K562 treated with DMSO at 1 percent for 48 hours (cell line): Measurements from ENCODE around the gene CLEC5A. TPM values are rescaled to one million over a fixed set of nuclear protein-coding genes. Genes with fewer than 3 reads are reported as not detected.

Experiments
- total RNA-seq: library from RNA; unstranded; fragments of 300-600 nt; gene quantifications from 2 replicates; pipeline ENCODE4 v1.2.3, GENCODE V29; 2022; ENCODE audit warnings: low replicate concordance; ENCODE audit errors: extremely low read depth

CLEC5A gene
- not detected in 2 replicates for total RNA-seq

GRCh38 chr7:141946796-141947195, at the start of gene CLEC5A:
Gene CLEC5A, minus strand, starts transcription at chr7:141946974. Its CDS starts 682 bp downstream, at chr7:141946292.

GRCh38 chr7:141973673-141974072, 26.9 kb upstream of the CLEC5A start, which contains the start of gene TAS2R38:
Gene TAS2R38, minus strand, starts transcription at chr7:141973773. Its CDS starts 84 bp downstream, at chr7:141973689.

GRCh38 chr7:141916099-141916498, 30.7 kb downstream of the CLEC5A start, which contains the start of gene OR9A4:
Gene OR9A4, plus strand, starts transcription at chr7:141916399. Its CDS starts 2,477 bp downstream, at chr7:141918876.

Other genes starting within 250 kb of the CLEC5A start
- gene DENND11, start 244.8 kb downstream of the CLEC5A start, total RNA-seq = not detected in 2 replicates
- gene WEE2, start 238.6 kb downstream of the CLEC5A start, total RNA-seq = not detected in 2 replicates
- gene SSBP1, start 208.6 kb downstream of the CLEC5A start, total RNA-seq = not detected in 2 replicates
- not detected in 2 replicates for gene TAS2R3, start 182.9 kb downstream of the CLEC5A start, total RNA-seq
- not detected in 2 replicates for gene TAS2R4, start 170.3 kb downstream of the CLEC5A start, total RNA-seq
- gene TAS2R5, start 156.8 kb downstream of the CLEC5A start, total RNA-seq = not detected in 2 replicates
- not detected in 2 replicates for gene PRSS37, start 105.5 kb downstream of the CLEC5A start, total RNA-seq
- gene OR9A4, start 30.6 kb downstream of the CLEC5A start, total RNA-seq = not detected in 2 replicates
- gene TAS2R38, start 26.8 kb upstream of the CLEC5A start, total RNA-seq = not detected in 2 replicates
- not detected in 2 replicates for gene MGAM, start 48.9 kb upstream of the CLEC5A start, total RNA-seq
- not detected in 2 replicates for gene MGAM2, start 164.7 kb upstream of the CLEC5A start, total RNA-seq